Mesendoderm (in vitro differentiated cells): ENCODE measurements around the gene HSPA12B.

Experiments
- DNase-seq: peaks from one replicate; pipeline ENCODE4 v3.0.0; 2013
- H2AK5ac ChIP-seq: 2 replicates; pipeline ENCODE4 v1.6.1; 2013; ENCODE audit warnings: low read length, inconsistent platforms
- H2BK120ac ChIP-seq: 2 replicates; pipeline ENCODE4 v1.6.1; 2013; ENCODE audit warnings: low read depth, mild to moderate bottlenecking, low read length, moderate library complexity, mixed read lengths
- H2BK15ac ChIP-seq: replicated peaks from 2 replicates; pipeline ENCODE4 v1.6.1; 2013; ENCODE audit warnings: low read depth, mild to moderate bottlenecking, moderate library complexity
- H2BK5ac ChIP-seq: 2 replicates; pipeline ENCODE4 v1.6.1; 2013; ENCODE audit warnings: low read length, inconsistent platforms
- H3K18ac ChIP-seq: 2 replicates; pipeline ENCODE4 v1.6.1; 2013; ENCODE audit warnings: mild to moderate bottlenecking, low read length, mixed read lengths
- H3K23ac ChIP-seq: one replicate; pipeline ENCODE4 v1.6.1; 2013; ENCODE audit warnings: low read length
- H3K27ac ChIP-seq: 2 replicates; pipeline ENCODE4 v1.5.1; 2013; ENCODE audit warnings: low read depth, mild to moderate bottlenecking, inconsistent platforms, low read length, moderate library complexity
- H3K27me3 ChIP-seq: 2 replicates; pipeline ENCODE4 v1.6.1; 2013; ENCODE audit warnings: low read length, control low read depth, mild to moderate bottlenecking, inconsistent platforms; ENCODE audit not compliant: insufficient read depth, poor library complexity
- H3K36me3 ChIP-seq: 2 replicates; pipeline ENCODE4 v1.6.1; 2013; ENCODE audit warnings: low read length, inconsistent platforms; ENCODE audit not compliant: control insufficient read depth, insufficient read depth
- H3K4ac ChIP-seq: one replicate; pipeline ENCODE4 v1.6.1; 2013; ENCODE audit warnings: low read depth, mild to moderate bottlenecking, low read length, moderate library complexity
- H3K4me1 ChIP-seq: 2 replicates; pipeline ENCODE4 v1.6.1; 2013; ENCODE audit warnings: low read depth, low read length, inconsistent platforms; ENCODE audit not compliant: control insufficient read depth
- H3K4me2 ChIP-seq: 2 replicates; pipeline ENCODE4 v1.6.1; 2013; ENCODE audit warnings: low read length
- H3K4me3 ChIP-seq: 2 replicates; pipeline ENCODE4 v1.5.1; 2013; ENCODE audit warnings: mild to moderate bottlenecking, low read length
- H3K56ac ChIP-seq: one replicate; pipeline ENCODE4 v1.6.1; 2013; ENCODE audit warnings: low read length
- H3K79me1 ChIP-seq: 2 replicates; pipeline ENCODE4 v1.6.1; 2013; ENCODE audit warnings: low read length, inconsistent platforms
- H3K79me2 ChIP-seq: 2 replicates; pipeline ENCODE4 v1.6.1; 2013; ENCODE audit warnings: mild to moderate bottlenecking, low read length; ENCODE audit not compliant: control insufficient read depth, insufficient read depth
- H3K9ac ChIP-seq: 2 replicates; pipeline ENCODE4 v1.6.1; 2013; ENCODE audit warnings: low read length, inconsistent platforms
- H4K5ac ChIP-seq: one replicate; pipeline ENCODE4 v1.6.1; 2013; ENCODE audit warnings: low read length
- H4K8ac ChIP-seq: one replicate; pipeline ENCODE4 v1.6.1; 2013; ENCODE audit warnings: low read depth, mild to moderate bottlenecking, control low read depth, low read length, moderate library complexity
- WGBS: extraction: QIAGEN DNeasy Blood & Tissue Kit; methylation state at CpG from one replicate; pipeline ENCODE4 v1.1.7; 2013; ENCODE audit warnings: low lambda C conversion rate, missing lambda C conversion rate; ENCODE audit not compliant: insufficient coverage; ENCODE audit errors: extremely low coverage; 5-methylcytosine and 5-hydroxymethylcytosine counted together

Gene HSPA12B

GRCh38 chr20:3783511-3784195, 51.2 kb downstream of the HSPA12B start:
- H2BK5ac ChIP-seq = no peak overlapping the region
- H3K36me3 ChIP-seq = peaks cover 3% of the 10 kb centered on the region
- no peak overlapping the region for H3K23ac ChIP-seq
- no peak overlapping the region for H3K4me3 ChIP-seq
- H2BK15ac ChIP-seq = no peak overlapping the region
- H4K5ac ChIP-seq = no peak overlapping the region
- H3K4me1 ChIP-seq = no peaks in the 10 kb centered on the region
- H3K9ac ChIP-seq = no peak overlapping the region
- H4K8ac ChIP-seq = no peak overlapping the region
- H2BK120ac ChIP-seq = no peak overlapping the region
- H3K4me2 ChIP-seq = no peak overlapping the region
- no peak overlapping the region for H2AK5ac ChIP-seq
- peaks cover 7% of the 10 kb centered on the region for H3K79me2 ChIP-seq
- DNase-seq = no peak
- H3K27me3 ChIP-seq = peaks cover 3% of the 10 kb centered on the region
- no peak overlapping the region for H3K27ac ChIP-seq
- H3K4ac ChIP-seq = no peak overlapping the region
- no peak overlapping the region for H3K56ac ChIP-seq
- peaks cover 18% of the 10 kb centered on the region for H3K79me1 ChIP-seq
- no peak overlapping the region for H3K18ac ChIP-seq
- no CpG with 5 or more reads among the region's 10 CpGs for WGBS

DNA sequence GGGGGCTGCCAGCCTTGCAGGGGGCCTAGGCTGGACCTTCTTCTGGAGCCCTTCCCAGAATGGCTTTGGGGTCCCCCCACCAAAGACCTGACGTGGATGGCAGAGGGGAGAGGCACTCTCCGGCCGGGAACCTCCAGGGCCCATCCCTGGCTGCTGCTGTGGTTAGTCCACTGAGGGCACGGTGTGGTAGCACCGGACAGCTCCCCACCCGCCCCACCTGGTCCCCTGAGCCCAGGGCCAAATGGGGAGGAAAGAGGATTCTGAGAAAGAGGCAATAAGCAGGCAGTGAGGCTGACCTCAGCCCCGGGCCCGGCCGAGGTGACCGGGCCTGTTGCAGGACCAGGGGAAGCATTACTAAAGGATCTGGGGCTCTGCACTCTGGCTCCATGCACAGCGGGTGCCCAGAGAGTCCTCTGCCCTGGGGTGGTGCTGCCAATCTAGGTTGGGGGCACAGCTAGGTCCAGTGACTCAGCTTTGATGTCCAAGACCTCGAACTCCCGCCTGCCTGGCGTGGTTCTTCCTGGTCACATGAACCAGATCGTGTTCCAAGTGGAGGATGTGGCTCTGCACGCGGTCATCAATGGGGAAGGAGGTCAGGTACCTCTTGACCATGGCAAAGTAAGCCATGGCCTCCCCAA, 51.9 kb downstream of the HSPA12B start:
- no peak overlapping the region for H2BK5ac ChIP-seq
- no peak for DNase-seq
- no peak overlapping the region for H3K9ac ChIP-seq
- H4K5ac ChIP-seq = no peak overlapping the region
- no peak overlapping the region for H4K8ac ChIP-seq
- no peak overlapping the region for H2BK120ac ChIP-seq
- H3K56ac ChIP-seq = no peak overlapping the region
- H3K36me3 ChIP-seq = peaks cover 3% of the 10 kb centered on the region
- no peak overlapping the region for H3K23ac ChIP-seq
- H3K4me3 ChIP-seq = no peak overlapping the region
- no peaks in the 10 kb centered on the region for H3K4me1 ChIP-seq
- no peak overlapping the region for H3K4me2 ChIP-seq
- H3K79me2 ChIP-seq = peaks cover 7% of the 10 kb centered on the region
- H3K79me1 ChIP-seq = peaks cover 18% of the 10 kb centered on the region
- H3K4ac ChIP-seq = no peak overlapping the region
- no CpG with 5 or more reads among the region's 17 CpGs for WGBS
- no peak overlapping the region for H2AK5ac ChIP-seq
- H2BK15ac ChIP-seq = no peak overlapping the region
- peaks cover 1% of the 10 kb centered on the region for H3K27me3 ChIP-seq
- H3K18ac ChIP-seq = no peak overlapping the region
- no peak overlapping the region for H3K27ac ChIP-seq

GRCh38 chr20:3784863-3785239, 52.4 kb downstream of the HSPA12B start:
- H4K8ac ChIP-seq = no peak overlapping the region
- no peak overlapping the region for H3K23ac ChIP-seq
- H3K9ac ChIP-seq = peak overlapping the region; percentile 90
- DNase-seq = no peak
- H3K79me2 ChIP-seq = peaks cover 7% of the 10 kb centered on the region
- H4K5ac ChIP-seq = no peak overlapping the region
- H3K36me3 ChIP-seq = peaks cover 3% of the 10 kb centered on the region
- no peak overlapping the region for H3K18ac ChIP-seq
- peaks cover 18% of the 10 kb centered on the region for H3K79me1 ChIP-seq
- H2BK5ac ChIP-seq = no peak overlapping the region
- H3K4me3 ChIP-seq = no peak overlapping the region
- H3K27me3 ChIP-seq = no peaks in the 10 kb centered on the region
- no peak overlapping the region for H2BK15ac ChIP-seq
- H2BK120ac ChIP-seq = no peak overlapping the region
- H3K4me1 ChIP-seq = no peaks in the 10 kb centered on the region
- H3K27ac ChIP-seq = no peak overlapping the region
- H3K56ac ChIP-seq = peak overlapping the region; percentile 95
- 100% methylated on average over 3 of the region's 6 CpGs for WGBS
- no peak overlapping the region for H3K4ac ChIP-seq
- H3K4me2 ChIP-seq = no peak overlapping the region
- no peak overlapping the region for H2AK5ac ChIP-seq

GRCh38 chr20:3785240-3786125, 53.0 kb downstream of the HSPA12B start:
- Histone ChIP-seq H3K27ac (no peak overlapping the region), H3K4me2 (peak overlapping the region; percentile 80), H3K79me1 (peaks cover 18% of the 10 kb centered on the region), H3K56ac (peak overlapping the region; percentile 95), H3K23ac (peak overlapping the region; percentile 97), H3K4ac (no peak overlapping the region), H2AK5ac (no peak overlapping the region), H3K36me3 (peaks cover 3% of the 10 kb centered on the region), H4K8ac (no peak overlapping the region), H3K27me3 (no peaks in the 10 kb centered on the region), H2BK15ac (no peak overlapping the region), H3K4me1 (no peaks in the 10 kb centered on the region), H3K4me3 (peak overlapping the region; percentile 58), H3K79me2 (peaks cover 7% of the 10 kb centered on the region), H2BK5ac (no peak overlapping the region), H3K18ac (no peak overlapping the region), H4K5ac (no peak overlapping the region), H2BK120ac (no peak overlapping the region), H3K9ac (peak overlapping the region; percentile 90)
- no CpG with 5 or more reads among the region's 79 CpGs for WGBS
- no peak for DNase-seq

DNA sequence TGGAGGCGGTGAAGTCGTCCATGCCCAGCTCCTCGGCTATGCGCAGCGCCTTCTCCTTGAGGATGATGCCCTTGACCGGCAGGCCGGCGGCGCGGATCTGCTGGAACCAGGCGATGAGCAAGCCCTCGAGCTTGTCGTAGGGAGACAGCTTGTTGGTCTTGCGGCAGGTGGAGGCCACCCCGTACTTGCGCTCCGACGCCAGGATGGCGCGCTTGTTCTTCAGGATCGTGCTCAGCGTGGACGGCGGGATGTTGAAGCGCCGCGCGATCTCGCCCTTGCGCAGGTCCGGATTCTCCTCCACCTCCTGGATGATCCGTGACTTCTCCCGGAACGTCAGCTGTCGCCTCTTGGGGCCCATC, 53.6 kb downstream of the HSPA12B start:
- H3K4ac ChIP-seq = peak overlapping the region; percentile 86
- no peak overlapping the region for H4K5ac ChIP-seq
- H3K4me1 ChIP-seq = no peaks in the 10 kb centered on the region
- peak overlapping the region; percentile 94 for H3K18ac ChIP-seq
- peak overlapping the region; percentile 95 for H3K56ac ChIP-seq
- H3K4me2 ChIP-seq = peak overlapping the region; percentile 80
- no peaks in the 10 kb centered on the region for H3K27me3 ChIP-seq
- no peak overlapping the region for H2BK5ac ChIP-seq
- WGBS = no CpG with 5 or more reads among the region's 35 CpGs
- H3K4me3 ChIP-seq = peak overlapping the region; percentile 58
- DNase-seq = peak; percentile 59
- no peak overlapping the region for H2BK120ac ChIP-seq
- peak overlapping the region; percentile 97 for H3K23ac ChIP-seq
- H4K8ac ChIP-seq = no peak overlapping the region
- peaks cover 18% of the 10 kb centered on the region for H3K79me1 ChIP-seq
- no peak overlapping the region for H2BK15ac ChIP-seq
- peaks cover 7% of the 10 kb centered on the region for H3K79me2 ChIP-seq
- peaks cover 3% of the 10 kb centered on the region for H3K36me3 ChIP-seq
- H3K9ac ChIP-seq = peak overlapping the region; percentile 90
- no peak overlapping the region for H2AK5ac ChIP-seq
- H3K27ac ChIP-seq = no peak overlapping the region
